Measurements from ENCODE around the gene EIF4ENIF1. TPM values are rescaled to one million over a fixed set of nuclear protein-coding genes. Genes with fewer than 3 reads are reported as not detected.
"Not testable (repeated sequence)": the region's sequence is repeated elsewhere in the genome, so short reads cannot be mapped to it uniquely, and the experiment has no call there.

EIF4ENIF1 gene
- total RNA-seq, 2 donors from 2014 or later: 34.5 to 37.1 TPM

- H3K27ac Mint-ChIP-seq: no peak overlapping the region
- H3K36me3 Mint-ChIP-seq (ENCODE audit: low read depth): peaks cover 22% of the 10 kb centered on the region
- WGBS, 2 experiments (ENCODE audit: insufficient coverage in 1 of 2, insufficient read length in 1 of 2): 0 to 2% methylated on average over 20 to 61 of the region's 61 CpGs
- Histone ChIP-seq H3K9me3 (ENCODE audit: control insufficient read depth, low read length) (no peaks in the 10 kb centered on the region), H3K4me3 (ENCODE audit: low read length) (peak overlapping the region; percentile 93), H3K9ac (ENCODE audit: extremely low read depth, low read length, poor library complexity, severe bottlenecking) (peak overlapping the region; percentile 34), H3K36me3 (ENCODE audit: control insufficient read depth, insufficient read depth, low read length) (peaks cover 35% of the 10 kb centered on the region), H3K27ac (ENCODE audit: low read depth, low read length) (no peak overlapping the region), H3K27me3 (ENCODE audit: control insufficient read depth, insufficient read depth, low read length, poor library complexity, severe bottlenecking) (peaks cover 17% of the 10 kb centered on the region), H3K4me1 (ENCODE audit: control insufficient read depth, insufficient read depth, low read length) (no peaks in the 10 kb centered on the region)
- H3K27me3 Mint-ChIP-seq (ENCODE audit: insufficient read depth): peaks cover 26% of the 10 kb centered on the region
- peak overlapping the region; percentile 79 for H3K4me3 Mint-ChIP-seq
- peaks cover 22% of the 10 kb centered on the region for H3K4me1 Mint-ChIP-seq
- peak; percentile 77 for DNase-seq
- no peaks in the 10 kb centered on the region for H3K9me3 Mint-ChIP-seq
- no peak for TF ChIP-seq CTCF (conservative IDR thresholded peaks at IDR 0.05)
Measured at GRCh38 chr22:31488988-31489617, 539 bp downstream of the EIF4ENIF1 start.

GRCh38 chr22:31488346-31488883 lies 1.2 kb downstream of the EIF4ENIF1 start:
- H3K36me3 ChIP-seq (ENCODE audit: control insufficient read depth, insufficient read depth, low read length): peaks cover 40% of the 10 kb centered on the region
- H3K9ac ChIP-seq (ENCODE audit: extremely low read depth, low read length, poor library complexity, severe bottlenecking): peak overlapping the region; percentile 34
- H3K9me3 ChIP-seq (ENCODE audit: control insufficient read depth, low read length): no peaks in the 10 kb centered on the region
- Mint-ChIP-seq H3K9me3 (no peaks in the 10 kb centered on the region), H3K27me3 (ENCODE audit: insufficient read depth) (peaks cover 20% of the 10 kb centered on the region), H3K4me1 (peaks cover 22% of the 10 kb centered on the region), H3K27ac (no peak overlapping the region), H3K4me3 (peak overlapping the region; percentile 79), H3K36me3 (ENCODE audit: low read depth) (peaks cover 22% of the 10 kb centered on the region)
- H3K4me1 ChIP-seq (ENCODE audit: control insufficient read depth, insufficient read depth, low read length): no peaks in the 10 kb centered on the region
- H3K4me3 ChIP-seq (ENCODE audit: low read length): peak overlapping the region; percentile 92
- no peak for DNase-seq
- H3K27me3 ChIP-seq (ENCODE audit: control insufficient read depth, insufficient read depth, low read length, poor library complexity, severe bottlenecking): peaks cover 12% of the 10 kb centered on the region
- H3K27ac ChIP-seq (ENCODE audit: low read depth, low read length): no peak overlapping the region
- WGBS, 2 experiments (ENCODE audit: insufficient coverage in 1 of 2, insufficient read length in 1 of 2): 90 to 92% methylated on average over 3 to 5 of the region's 6 CpGs
- no peak for TF ChIP-seq CTCF (conservative IDR thresholded peaks at IDR 0.05)

GRCh38 chr22:31486951-31487350 lies 2.7 kb downstream of the EIF4ENIF1 start:
- Histone ChIP-seq H3K4me1 (ENCODE audit: control insufficient read depth, insufficient read depth, low read length) (no peaks in the 10 kb centered on the region), H3K36me3 (ENCODE audit: control insufficient read depth, insufficient read depth, low read length) (peaks cover 45% of the 10 kb centered on the region), H3K9ac (ENCODE audit: extremely low read depth, low read length, poor library complexity, severe bottlenecking) (no peak overlapping the region), H3K27ac (ENCODE audit: low read depth, low read length) (no peak overlapping the region), H3K27me3 (ENCODE audit: control insufficient read depth, insufficient read depth, low read length, poor library complexity, severe bottlenecking) (peaks cover 3% of the 10 kb centered on the region), H3K4me3 (ENCODE audit: low read length) (no peak overlapping the region), H3K9me3 (ENCODE audit: control insufficient read depth, low read length) (no peaks in the 10 kb centered on the region)
- no peak overlapping the region for H3K27ac Mint-ChIP-seq
- H3K36me3 Mint-ChIP-seq (ENCODE audit: low read depth): peaks cover 32% of the 10 kb centered on the region
- WGBS, 2 experiments (ENCODE audit: insufficient coverage in 1 of 2, insufficient read length in 1 of 2): 100% methylated on average over 2 of the region's 2 CpGs; no CpG with 5 or more reads in 1 of the 2 experiments
- peaks cover 22% of the 10 kb centered on the region for H3K4me1 Mint-ChIP-seq
- H3K9me3 Mint-ChIP-seq: no peaks in the 10 kb centered on the region
- no peak for TF ChIP-seq CTCF (conservative IDR thresholded peaks at IDR 0.05)
- H3K27me3 Mint-ChIP-seq (ENCODE audit: insufficient read depth): peaks cover 6% of the 10 kb centered on the region
- no peak overlapping the region for H3K4me3 Mint-ChIP-seq
- DNase-seq: no peak

GRCh38 chr22:31486369-31486768 lies 3.3 kb downstream of the EIF4ENIF1 start:
- H3K27me3 Mint-ChIP-seq (ENCODE audit: insufficient read depth); DNase-seq; H3K4me3 ChIP-seq (ENCODE audit: low read length); H3K27ac ChIP-seq (ENCODE audit: low read depth, low read length); H3K9ac ChIP-seq (ENCODE audit: extremely low read depth, low read length, poor library complexity, severe bottlenecking); H3K9me3 ChIP-seq (ENCODE audit: control insufficient read depth, low read length); H3K4me1 ChIP-seq (ENCODE audit: control insufficient read depth, insufficient read depth, low read length); H3K4me3 Mint-ChIP-seq; H3K27me3 ChIP-seq (ENCODE audit: control insufficient read depth, insufficient read depth, low read length, poor library complexity, severe bottlenecking); H3K27ac Mint-ChIP-seq; H3K9me3 Mint-ChIP-seq: not testable (repeated sequence)
- peaks cover 51% of the 10 kb centered on the region for H3K36me3 ChIP-seq (ENCODE audit: control insufficient read depth, insufficient read depth, low read length)
- Mint-ChIP-seq H3K36me3 (ENCODE audit: low read depth) (peaks cover 38% of the 10 kb centered on the region), H3K4me1 (peaks cover 20% of the 10 kb centered on the region)
- WGBS, 2 experiments (ENCODE audit: insufficient coverage in 1 of 2, insufficient read length in 1 of 2): 90 to 96% methylated on average over 10 to 11 of the region's 11 CpGs

- not testable (repeated sequence) for H3K27ac Mint-ChIP-seq
- WGBS, 2 experiments (ENCODE audit: insufficient coverage in 1 of 2, insufficient read length in 1 of 2): 94 to 99% methylated on average over 6 to 8 of the region's 8 CpGs
Measured at GRCh38 chr22:31482470-31482869, 7.2 kb downstream of the EIF4ENIF1 start.

More at GRCh38 chr22:31482470-31482869, 7.2 kb downstream of the EIF4ENIF1 start:
- H3K9me3 Mint-ChIP-seq; H3K4me1 ChIP-seq (ENCODE audit: control insufficient read depth, insufficient read depth, low read length); DNase-seq; H3K4me3 Mint-ChIP-seq; H3K9me3 ChIP-seq (ENCODE audit: control insufficient read depth, low read length); H3K4me1 Mint-ChIP-seq; H3K27ac ChIP-seq (ENCODE audit: low read depth, low read length); H3K27me3 Mint-ChIP-seq (ENCODE audit: insufficient read depth); H3K4me3 ChIP-seq (ENCODE audit: low read length); H3K27me3 ChIP-seq (ENCODE audit: control insufficient read depth, insufficient read depth, low read length, poor library complexity, severe bottlenecking); H3K9ac ChIP-seq (ENCODE audit: extremely low read depth, low read length, poor library complexity, severe bottlenecking): not testable (repeated sequence)
- H3K36me3 Mint-ChIP-seq (ENCODE audit: low read depth): peaks cover 65% of the 10 kb centered on the region
- H3K36me3 ChIP-seq (ENCODE audit: control insufficient read depth, insufficient read depth, low read length): peaks cover 69% of the 10 kb centered on the region

Measured in endodermal cell (in vitro differentiated cells).